Kidney epithelial cell (primary cell): ENCODE measurements around the gene RPS6KA1. TPM values are rescaled to one million over a fixed set of nuclear protein-coding genes. Genes with fewer than 3 reads are reported as not detected.
"Not testable (repeated sequence)": the region's sequence is repeated elsewhere in the genome, so short reads cannot be mapped to it uniquely, and the experiment has no call there.

Experiments
- DNase-seq: peaks from one replicate; pipeline ENCODE4 v3.0.0-alpha.2; 2010; ENCODE audit warnings: low read depth
- H3K27me3 ChIP-seq: 2 replicates; pipeline ENCODE4 v1.6.0; 2011; ENCODE audit warnings: low read length; ENCODE audit not compliant: control insufficient read depth, insufficient read depth
- H3K36me3 ChIP-seq: 2 replicates; pipeline ENCODE4 v1.5.1; 2011; ENCODE audit warnings: low read length; ENCODE audit not compliant: control insufficient read depth, insufficient read depth
- H3K4me3 ChIP-seq: 2 replicates; pipeline ENCODE4 v1.5.1; 2011; ENCODE audit warnings: low read depth, mild to moderate bottlenecking, control low read depth, low read length
- total RNA-seq: library from RNA; depleted of rRNA; stranded (reverse); fragments of >200 nt; gene quantifications from 2 replicates; pipeline ENCODE4 v1.2.3, GENCODE V29; 2015
- TF ChIP-seq, protein P1 (sequence below): IDR thresholded peaks from 2 replicates; pipeline ENCODE4 v1.5.1; 2011; ENCODE audit warnings: mild to moderate bottlenecking, moderate library complexity, low read length, control low read depth, inconsistent platforms; ENCODE audit not compliant: insufficient read depth, poor library complexity, severe bottlenecking

Gene RPS6KA1
- total RNA-seq, 1 donor from 2014 or later: 48.1 TPM

DNA sequence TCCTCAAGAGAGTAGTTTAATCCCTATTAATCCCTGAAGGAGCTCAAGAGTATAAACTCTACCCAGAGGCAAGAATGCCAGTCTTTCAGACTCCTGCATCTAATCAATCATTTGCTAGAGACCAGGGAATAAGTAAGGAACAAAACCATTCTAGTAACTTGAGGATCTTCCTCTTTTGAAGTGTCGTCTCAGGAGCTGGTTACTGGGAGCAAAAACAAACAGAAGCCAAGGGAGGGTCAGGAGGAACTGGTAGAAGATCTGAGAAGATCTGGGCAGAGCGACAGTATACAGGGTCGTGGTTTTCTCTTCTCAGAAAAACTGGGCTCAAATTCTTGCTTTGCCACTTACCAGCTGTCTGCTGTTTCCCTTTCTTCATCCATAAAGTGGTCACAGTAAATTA is 69.3 kb downstream of the RPS6KA1 start:
- no peak overlapping the region for H3K4me3 ChIP-seq
- no peak for DNase-seq
- TF ChIP-seq, protein P1, sequence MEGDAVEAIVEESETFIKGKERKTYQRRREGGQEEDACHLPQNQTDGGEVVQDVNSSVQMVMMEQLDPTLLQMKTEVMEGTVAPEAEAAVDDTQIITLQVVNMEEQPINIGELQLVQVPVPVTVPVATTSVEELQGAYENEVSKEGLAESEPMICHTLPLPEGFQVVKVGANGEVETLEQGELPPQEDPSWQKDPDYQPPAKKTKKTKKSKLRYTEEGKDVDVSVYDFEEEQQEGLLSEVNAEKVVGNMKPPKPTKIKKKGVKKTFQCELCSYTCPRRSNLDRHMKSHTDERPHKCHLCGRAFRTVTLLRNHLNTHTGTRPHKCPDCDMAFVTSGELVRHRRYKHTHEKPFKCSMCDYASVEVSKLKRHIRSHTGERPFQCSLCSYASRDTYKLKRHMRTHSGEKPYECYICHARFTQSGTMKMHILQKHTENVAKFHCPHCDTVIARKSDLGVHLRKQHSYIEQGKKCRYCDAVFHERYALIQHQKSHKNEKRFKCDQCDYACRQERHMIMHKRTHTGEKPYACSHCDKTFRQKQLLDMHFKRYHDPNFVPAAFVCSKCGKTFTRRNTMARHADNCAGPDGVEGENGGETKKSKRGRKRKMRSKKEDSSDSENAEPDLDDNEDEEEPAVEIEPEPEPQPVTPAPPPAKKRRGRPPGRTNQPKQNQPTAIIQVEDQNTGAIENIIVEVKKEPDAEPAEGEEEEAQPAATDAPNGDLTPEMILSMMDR: no peak
- no peaks in the 10 kb centered on the region for H3K36me3 ChIP-seq
- no peaks in the 10 kb centered on the region for H3K27me3 ChIP-seq

DNA sequence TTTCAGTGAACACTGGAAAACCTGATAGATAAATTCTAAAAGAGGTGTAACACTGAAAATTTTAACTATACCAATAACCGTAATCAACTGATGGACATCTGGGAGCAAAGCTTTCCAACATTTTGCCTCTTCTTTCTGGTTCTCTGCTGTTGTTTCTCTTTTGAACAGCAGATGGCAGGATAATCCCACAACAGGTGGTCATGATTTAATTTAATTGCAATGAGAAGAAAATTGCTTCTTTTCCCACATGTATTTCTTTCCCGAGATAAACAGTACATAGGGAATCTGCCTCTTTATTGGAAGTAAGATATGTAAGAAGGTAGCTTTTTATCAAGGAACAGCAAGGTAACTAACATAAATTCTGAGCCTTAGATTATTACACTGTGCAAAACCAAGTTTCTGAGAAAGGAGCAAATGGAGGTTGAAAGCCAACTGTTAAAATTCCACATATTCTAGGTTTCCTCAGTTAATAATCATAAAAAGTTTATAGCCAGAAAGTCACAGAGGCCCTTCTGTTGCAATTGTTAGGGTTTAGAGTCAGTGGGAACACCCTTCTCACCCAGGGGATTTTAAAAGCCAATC is 72.9 kb downstream of the RPS6KA1 start:
- DNase-seq: no peak
- Histone ChIP-seq H3K27me3 (peaks cover 2% of the 10 kb centered on the region), H3K36me3 (no peaks in the 10 kb centered on the region), H3K4me3 (no peak overlapping the region)
- TF ChIP-seq, protein P1: peak; percentile 69

DNA sequence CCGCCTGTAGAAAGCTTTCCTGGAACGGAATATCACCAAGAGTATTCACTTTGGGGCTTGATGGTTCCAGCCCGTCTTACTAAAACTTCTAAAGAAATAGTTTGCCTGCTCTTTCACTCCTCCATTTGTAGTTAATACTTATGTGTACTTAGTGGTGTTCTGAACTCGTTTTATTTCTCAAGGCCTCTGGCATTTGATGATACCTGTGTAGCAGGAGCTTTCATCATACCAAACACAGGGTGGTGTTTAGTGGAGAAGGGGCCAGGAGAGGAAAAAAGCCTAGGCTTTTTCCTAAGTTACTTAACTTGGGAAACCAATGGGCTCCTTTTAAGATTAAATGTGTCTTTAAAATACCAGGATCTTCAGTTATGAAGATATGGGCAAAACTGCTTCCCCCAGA is 74.3 kb downstream of the RPS6KA1 start:
- TF ChIP-seq, protein P1: no peak
- peaks cover 2% of the 10 kb centered on the region for H3K27me3 ChIP-seq
- H3K4me3 ChIP-seq: no peak overlapping the region
- no peaks in the 10 kb centered on the region for H3K36me3 ChIP-seq
- no peak for DNase-seq

DNA sequence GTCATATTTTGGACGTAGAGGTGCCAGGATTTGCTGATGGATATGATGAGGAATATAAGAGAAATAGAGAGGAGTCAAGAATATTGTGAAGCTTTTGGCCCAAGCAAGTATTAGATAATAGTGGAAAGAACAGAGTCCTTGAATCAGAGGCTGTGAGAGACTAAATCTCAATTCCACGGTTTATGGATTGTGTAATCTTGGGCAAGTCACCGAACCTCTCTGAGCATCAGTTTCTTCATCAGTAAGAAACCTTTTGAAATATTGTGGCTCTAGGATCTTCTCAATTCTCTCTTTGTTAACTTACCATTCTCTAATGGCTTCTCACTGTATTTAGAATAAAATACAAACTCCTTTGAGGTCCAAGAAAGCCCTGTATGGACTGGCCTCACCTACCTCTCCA is 77.6 kb downstream of the RPS6KA1 start:
- H3K27me3 ChIP-seq: peaks cover 2% of the 10 kb centered on the region
- no peak overlapping the region for H3K4me3 ChIP-seq
- no peak for DNase-seq
- TF ChIP-seq, protein P1: no peak
- H3K36me3 ChIP-seq: no peaks in the 10 kb centered on the region

DNA sequence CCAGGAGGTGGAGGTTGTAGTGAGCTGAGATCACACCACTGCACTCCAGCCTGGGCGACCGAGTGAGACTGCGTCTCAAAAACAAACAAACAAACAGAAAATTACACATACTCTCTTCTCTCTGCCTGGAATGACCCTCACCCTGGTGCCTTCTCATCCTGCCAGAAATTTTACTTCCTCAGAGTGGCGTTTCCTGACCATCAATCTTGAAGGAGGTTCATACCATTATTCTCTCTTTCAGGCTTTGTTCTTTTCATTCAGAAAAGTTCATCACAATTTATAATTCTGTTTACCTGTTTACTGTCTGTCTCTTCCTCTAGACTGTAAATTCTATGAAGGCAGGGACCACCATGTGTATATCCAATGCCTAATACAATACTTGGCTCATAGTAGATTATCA is 79.3 kb downstream of the RPS6KA1 start:
- no peaks in the 10 kb centered on the region for H3K36me3 ChIP-seq
- no peak for DNase-seq
- TF ChIP-seq, protein P1: no peak

DNA sequence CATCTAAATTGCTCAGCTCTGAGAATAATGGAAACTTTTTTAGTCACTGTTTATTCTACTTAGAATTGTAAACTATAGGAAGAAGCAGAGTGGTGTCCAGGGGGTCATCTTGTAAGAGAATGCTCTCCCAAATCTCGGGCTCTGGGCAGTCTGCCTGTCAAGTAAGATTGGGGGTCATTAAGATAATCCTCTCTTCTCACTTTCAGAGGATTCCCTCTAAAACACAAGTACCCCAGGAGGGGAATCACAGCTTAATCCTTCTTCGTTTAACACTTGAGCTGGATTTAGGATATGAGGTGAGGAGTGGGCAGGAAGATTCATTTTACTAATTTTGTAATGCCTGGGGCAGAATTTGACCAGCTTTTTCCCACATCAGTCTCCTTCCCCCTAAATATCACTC is 81.2 kb downstream of the RPS6KA1 start:
- TF ChIP-seq, protein P1: no peak
- no peak overlapping the region for H3K4me3 ChIP-seq
- no peak for DNase-seq
- H3K36me3 ChIP-seq: no peaks in the 10 kb centered on the region
- no peaks in the 10 kb centered on the region for H3K27me3 ChIP-seq

More for the DNA sequence above, 79.3 kb downstream of the RPS6KA1 start:
- H3K27me3 ChIP-seq: peaks cover 2% of the 10 kb centered on the region
- no peak overlapping the region for H3K4me3 ChIP-seq

DNA sequence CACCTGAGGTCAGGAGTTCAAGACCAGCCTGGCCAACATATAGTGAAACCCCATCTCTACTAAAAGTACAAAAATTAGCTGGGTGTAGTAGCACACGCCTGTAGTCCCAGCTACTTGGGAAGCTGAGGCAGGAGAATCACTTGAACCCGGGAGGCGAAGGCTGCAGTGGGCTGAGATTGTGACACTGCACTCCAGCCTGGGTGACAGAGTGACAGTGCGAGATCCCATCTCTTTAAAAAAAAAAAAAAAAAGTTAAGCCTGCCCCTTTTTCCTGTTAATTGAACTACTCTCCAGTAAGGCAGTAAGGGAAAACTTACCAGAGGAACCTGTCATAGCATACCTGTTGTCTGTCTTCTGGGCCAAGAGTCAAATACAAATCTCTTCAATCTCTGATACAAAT is 83.1 kb downstream of the RPS6KA1 start:
- not testable (repeated sequence) for H3K4me3 ChIP-seq, DNase-seq, H3K36me3 ChIP-seq, H3K27me3 ChIP-seq
